GM12878 (cell line): ENCODE data around the gene PHKA1. TPM values are rescaled to one million over a fixed set of nuclear protein-coding genes. Genes with fewer than 3 reads are reported as not detected.

Experiments used
- ATAC-seq: fragments of 200-7000 bp; cut with Tn5 transposase; 3 replicates; pipeline ENCODE4 v1.9.1; 2020; ENCODE audit warnings: mild to moderate bottlenecking, moderate library complexity
- BruUV-seq: library from RNA; stranded (reverse); fragments of 400-500 nt; replicated peaks from 2 replicates; lab custom pipeline; 2021; lab: Mats Ljungman, UMichigan
- CTCF ChIA-PET: fragments of 300-600 bp; sonication (Branson Sonifier 250); formaldehyde crosslinking; extraction: SDS; loops from one replicate; lab custom pipeline; 2021; ENCODE audit warnings: inconsistent platforms; lab: Yijun Ruan, JAX
- POLR2A ChIA-PET: fragments of 350-600 bp; formaldehyde crosslinking; extraction: SDS; loops from one replicate; lab custom pipeline; 2021; ENCODE audit warnings: inconsistent platforms; lab: Charles Lee
- RAD21 ChIA-PET: fragments of 300-600 bp; sonication (Branson Sonifier 250); formaldehyde crosslinking; loops from one replicate; lab custom pipeline; 2023; ENCODE audit warnings: antibody characterized with exemption; ENCODE audit not compliant: unreplicated experiment; lab: Charles Lee
- SMC1A ChIA-PET: fragments of 300-600 bp; sonication (Branson Sonifier 250); formaldehyde crosslinking; loops from one replicate; lab custom pipeline; 2023; ENCODE audit not compliant: unreplicated experiment, uncharacterized antibody; lab: Charles Lee
- DNase-seq: peaks from one replicate; pipeline ENCODE4 v3.0.0-alpha.2; 2011; ENCODE audit warnings: low read depth, low spot score
- FAIRE-seq: peaks from 3 replicates; lab custom pipeline; 2011; peaks lifted over from hg19 to GRCh38; lab: Jason Lieb, UNC
- H2AFZ ChIP-seq: 2 replicates; pipeline ENCODE4 v1.6.0; 2011; ENCODE audit warnings: low read depth, low read length, control low read depth; ENCODE audit not compliant: control insufficient read depth
- H3K27ac ChIP-seq: 2 replicates; pipeline ENCODE4 v1.5.1; 2011; ENCODE audit warnings: control low read depth; ENCODE audit not compliant: control insufficient read depth, insufficient read depth
- H3K27me3 ChIP-seq, 2 experiments: replicated peaks in 1 of 2; 2 replicates each; pipeline versions ENCODE4 v1.6.0 to v1.6.1; 2011; ENCODE audit warnings: low read length in 1 of 2; ENCODE audit not compliant: control insufficient read depth in 2 of 2, insufficient read depth in 2 of 2
- H3K36me3 ChIP-seq, 2 experiments: 2 replicates each; pipeline ENCODE4 v1.5.1; 2011; ENCODE audit warnings: low read length in 1 of 2; ENCODE audit not compliant: control insufficient read depth in 2 of 2, insufficient read depth in 2 of 2
- H3K4me1 ChIP-seq: 2 replicates; pipeline ENCODE4 v1.6.1; 2011; ENCODE audit warnings: mild to moderate bottlenecking, low read length, moderate library complexity, mixed read lengths; ENCODE audit not compliant: control insufficient read depth, insufficient read depth
- H3K4me2 ChIP-seq: 2 replicates; pipeline ENCODE4 v1.6.0; 2011; ENCODE audit warnings: control low read depth; ENCODE audit not compliant: control insufficient read depth, insufficient read depth
- H3K4me3 ChIP-seq: fragments of 200-600 bp; sonication (generic); 2 replicates; pipeline ENCODE4 v1.5.1; 2016
- H3K79me2 ChIP-seq: 2 replicates; pipeline ENCODE4 v1.6.0; 2011; ENCODE audit warnings: low read length; ENCODE audit not compliant: control insufficient read depth, insufficient read depth
- H3K9ac ChIP-seq: 2 replicates; pipeline ENCODE4 v1.8.0; 2011; ENCODE audit warnings: low read length, control low read depth, mixed read lengths; ENCODE audit not compliant: control insufficient read depth, insufficient read depth
- H3K9me3 ChIP-seq: replicated peaks from 3 replicates; pipeline ENCODE4 v1.5.1; 2011; ENCODE audit warnings: mild to moderate bottlenecking, low read length; ENCODE audit not compliant: control insufficient read depth, insufficient read depth
- H4K20me1 ChIP-seq: 2 replicates; pipeline ENCODE4 v1.6.0; 2011; ENCODE audit not compliant: control insufficient read depth, insufficient read depth
- BMI1 ChIP-seq: fragments of 450-650 bp; IDR thresholded peaks from 2 replicates; pipeline ENCODE4 v1.6.1; 2016; ENCODE audit warnings: mild to moderate bottlenecking, moderate library complexity, borderline replicate concordance
- CBFB ChIP-seq: IDR thresholded peaks from 2 replicates; pipeline ENCODE4 v1.6.1; 2016; ENCODE audit warnings: antibody characterized with exemption, low read depth
- EGR1 ChIP-seq, 2 experiments: IDR thresholded peaks; 1 replicate in 1 of 2; 2 replicates in 1 of 2; pipeline ENCODE4 v1.6.1; 2011 to 2012; ENCODE audit warnings: low read depth in 2 of 2, low read length in 2 of 2, borderline replicate concordance in 1 of 2, mild to moderate bottlenecking in 1 of 2, moderate library complexity in 1 of 2
- FOXK2 ChIP-seq: fragments of 450-650 bp; IDR thresholded peaks from 2 replicates; pipeline ENCODE4 v1.6.1; 2017; ENCODE audit warnings: mild to moderate bottlenecking, moderate library complexity
- GABPA ChIP-seq: IDR thresholded peaks from 2 replicates; pipeline ENCODE4 v1.6.1; 2014; ENCODE audit warnings: antibody characterized with exemption, low read depth, mild to moderate bottlenecking, inconsistent platforms
- GATAD2B ChIP-seq: fragments of 450-650 bp; conservative IDR thresholded peaks from 2 replicates; pipeline ENCODE4 v1.6.1; 2017; ENCODE audit warnings: low read depth, mild to moderate bottlenecking, moderate library complexity
- HDAC6 ChIP-seq: fragments of 200-600 bp; sonication (generic); IDR thresholded peaks from one replicate; pipeline ENCODE4 v1.8.0; 2017; ENCODE audit warnings: antibody characterized with exemption; ENCODE audit not compliant: unreplicated experiment
- IKZF2 ChIP-seq, 2 experiments: fragments of 450-650 bp; IDR thresholded peaks; 2 replicates each; pipeline ENCODE4 v1.6.1; 2017; ENCODE audit warnings: mild to moderate bottlenecking in 2 of 2, moderate library complexity in 2 of 2
- LARP7 ChIP-seq: fragments of 450-650 bp; IDR thresholded peaks from 2 replicates; pipeline ENCODE4 v1.6.1; 2017; ENCODE audit warnings: mild to moderate bottlenecking
- RAD21 ChIP-seq: IDR thresholded peaks from 2 replicates; pipeline ENCODE4 v1.6.1; 2011; ENCODE audit warnings: mild to moderate bottlenecking, low read depth, low read length, moderate library complexity; ENCODE audit not compliant: insufficient read depth
- SMAD5 ChIP-seq: IDR thresholded peaks from 2 replicates; pipeline ENCODE4 v1.6.1; 2016; ENCODE audit warnings: antibody characterized with exemption, low read depth
- SMARCA5 ChIP-seq: fragments of 450-650 bp; IDR thresholded peaks from 2 replicates; pipeline ENCODE4 v1.6.1; 2017; ENCODE audit warnings: mild to moderate bottlenecking
- SREBF1 ChIP-seq: IDR thresholded peaks from 2 replicates; pipeline ENCODE4 v1.6.1; 2012; ENCODE audit warnings: mild to moderate bottlenecking, low read length
- ZNF274 ChIP-seq: IDR thresholded peaks from one replicate; pipeline ENCODE4 v1.8.0; 2011; ENCODE audit not compliant: insufficient read length, insufficient read depth
- WGBS: methylation state at CpG from one replicate; pipeline ENCODE4 v1.1.6; 2016; ENCODE audit warnings: low lambda C conversion rate; ENCODE audit not compliant: insufficient replicate concordance, insufficient coverage; ENCODE audit errors: missing lambda C conversion rate; 5-methylcytosine and 5-hydroxymethylcytosine counted together
- in situ Hi-C: fragments of 300-500 bp; cut with MboI; formaldehyde crosslinking; loops from 9 replicates; pipeline ENCODE4 v1.14.3; 2018; ENCODE audit warnings: mixed read lengths
- intact Hi-C: fragments of 100-400 bp; cut with micrococcal nuclease; formaldehyde crosslinking; loops from one replicate; pipeline ENCODE4 v1.14.2; 2022; ENCODE audit not compliant: unreplicated experiment
- polyA plus RNA-seq, 11 experiments: library from polyadenylated mRNA; depleted of rRNA in 4 of 11; unstranded in 6 of 11; stranded (reverse) in 5 of 11; fragments of >200 nt; fragmentation: Nextera tagmentation in 4 of 11; fragmentation: Illumina TruSeq in 1 of 11; extraction: Ambion mirVana in 4 of 11; extraction: Trizol in 1 of 11; gene quantifications; 1 replicate in 1 of 11; 2 replicates in 10 of 11; pipeline versions ENCODE4 v1.2.1 to v1.2.3, GENCODE V29; 2011 to 2016; ENCODE audit warnings: inconsistent platforms in 2 of 11, missing spikeins in 2 of 11, low read depth in 1 of 11
- total RNA-seq, 4 experiments: library from RNA; depleted of rRNA in 3 of 4; stranded (reverse); fragments of >200 nt in 3 of 4; fragmentation: Illumina TruSeq in 1 of 4; extraction: Trizol in 1 of 4; gene quantifications; 2 replicates each; pipeline versions ENCODE4 v1.2.1 to v1.2.3, GENCODE V29; 2013 to 2021
- TF ChIP-seq, protein P1 (sequence below): fragments of 450-650 bp; IDR thresholded peaks from 2 replicates; pipeline ENCODE4 v1.6.1; 2017; ENCODE audit warnings: mild to moderate bottlenecking, moderate library complexity
- TF ChIP-seq, protein P2 (sequence below): IDR thresholded peaks from 2 replicates; pipeline ENCODE4 v1.6.1; 2011; ENCODE audit warnings: low read depth, low read length, improper control_type of control experiment, borderline replicate concordance
- TF ChIP-seq, protein P3 (sequence below): IDR thresholded peaks from 2 replicates; pipeline ENCODE4 v1.6.1; 2012; ENCODE audit warnings: mild to moderate bottlenecking, low read depth, low read length

PHKA1 gene
- total and polyA plus RNA-seq, 10 of the 15 experiments (the other 5 are each of a cell fraction or from before 2014, with no cell fraction given): under 0.01 to 0.15 (median 0.05) TPM; not detected in 4

DNA sequence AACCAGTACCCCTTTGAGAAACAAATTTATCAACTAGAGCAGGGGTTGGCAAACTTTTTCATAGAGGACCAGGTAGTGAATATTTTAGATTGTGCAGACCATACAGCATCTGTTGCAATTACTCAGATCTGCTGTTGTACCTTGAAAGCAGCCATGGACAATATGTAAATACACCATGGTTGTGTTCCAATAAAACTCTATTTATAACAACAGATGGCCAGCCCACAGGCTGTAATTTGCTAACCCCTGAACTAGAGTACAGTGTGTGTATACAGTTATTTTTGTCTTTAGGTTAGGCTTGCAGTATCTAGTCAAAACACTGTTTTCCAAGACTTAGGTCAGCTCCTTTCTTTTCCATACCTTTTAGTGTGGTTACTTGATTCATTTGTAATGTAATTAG is 54.4 kb downstream of the PHKA1 start (continued):
- TF ChIP-seq GATAD2B (no peak), EGR1 (IDR thresholded peaks at IDR 0.05; ENCODE audit: borderline replicate concordance in 1 of 2, low read depth in 2 of 2, low read length in 2 of 2) (no peak), SREBF1 (no peak)

DNA sequence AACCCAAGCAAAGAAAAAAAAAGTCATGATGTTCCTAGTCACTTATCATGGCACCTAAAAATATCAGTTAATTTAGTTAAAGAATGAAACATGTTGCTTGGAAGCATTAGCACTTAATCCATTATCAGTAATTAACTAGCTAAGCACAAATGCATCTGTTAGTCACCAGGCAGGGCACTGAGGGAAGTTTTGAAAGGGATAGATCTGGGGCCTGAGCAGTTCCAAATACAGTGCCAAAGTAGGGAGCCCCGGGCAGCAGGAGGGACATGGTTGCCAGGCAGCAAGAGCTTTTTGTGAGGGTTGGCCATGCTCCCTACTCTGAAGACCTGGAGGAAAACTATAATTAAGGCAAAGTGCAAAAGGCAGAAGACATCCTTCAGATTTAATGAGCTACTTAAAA is 62.0 kb downstream of the PHKA1 start:
- TF ChIP-seq CBFB (no peak), GATAD2B (no peak), HDAC6 (no peak), ZNF274 (no peak), FOXK2 (no peak), BMI1 (no peak), LARP7 (no peak), SMAD5 (no peak), RAD21 (no peak), GABPA (no peak), SMARCA5 (no peak), IKZF2 (IDR thresholded peaks at IDR 0.05) (no peak)
- TF ChIP-seq, protein P1, sequence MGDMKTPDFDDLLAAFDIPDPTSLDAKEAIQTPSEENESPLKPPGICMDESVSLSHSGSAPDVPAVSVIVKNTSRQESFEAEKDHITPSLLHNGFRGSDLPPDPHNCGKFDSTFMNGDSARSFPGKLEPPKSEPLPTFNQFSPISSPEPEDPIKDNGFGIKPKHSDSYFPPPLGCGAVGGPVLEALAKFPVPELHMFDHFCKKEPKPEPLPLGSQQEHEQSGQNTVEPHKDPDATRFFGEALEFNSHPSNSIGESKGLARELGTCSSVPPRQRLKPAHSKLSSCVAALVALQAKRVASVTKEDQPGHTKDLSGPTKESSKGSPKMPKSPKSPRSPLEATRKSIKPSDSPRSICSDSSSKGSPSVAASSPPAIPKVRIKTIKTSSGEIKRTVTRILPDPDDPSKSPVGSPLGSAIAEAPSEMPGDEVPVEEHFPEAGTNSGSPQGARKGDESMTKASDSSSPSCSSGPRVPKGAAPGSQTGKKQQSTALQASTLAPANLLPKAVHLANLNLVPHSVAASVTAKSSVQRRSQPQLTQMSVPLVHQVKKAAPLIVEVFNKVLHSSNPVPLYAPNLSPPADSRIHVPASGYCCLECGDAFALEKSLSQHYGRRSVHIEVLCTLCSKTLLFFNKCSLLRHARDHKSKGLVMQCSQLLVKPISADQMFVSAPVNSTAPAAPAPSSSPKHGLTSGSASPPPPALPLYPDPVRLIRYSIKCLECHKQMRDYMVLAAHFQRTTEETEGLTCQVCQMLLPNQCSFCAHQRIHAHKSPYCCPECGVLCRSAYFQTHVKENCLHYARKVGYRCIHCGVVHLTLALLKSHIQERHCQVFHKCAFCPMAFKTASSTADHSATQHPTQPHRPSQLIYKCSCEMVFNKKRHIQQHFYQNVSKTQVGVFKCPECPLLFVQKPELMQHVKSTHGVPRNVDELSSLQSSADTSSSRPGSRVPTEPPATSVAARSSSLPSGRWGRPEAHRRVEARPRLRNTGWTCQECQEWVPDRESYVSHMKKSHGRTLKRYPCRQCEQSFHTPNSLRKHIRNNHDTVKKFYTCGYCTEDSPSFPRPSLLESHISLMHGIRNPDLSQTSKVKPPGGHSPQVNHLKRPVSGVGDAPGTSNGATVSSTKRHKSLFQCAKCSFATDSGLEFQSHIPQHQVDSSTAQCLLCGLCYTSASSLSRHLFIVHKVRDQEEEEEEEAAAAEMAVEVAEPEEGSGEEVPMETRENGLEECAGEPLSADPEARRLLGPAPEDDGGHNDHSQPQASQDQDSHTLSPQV: no peak
- TF ChIP-seq, protein P2, sequence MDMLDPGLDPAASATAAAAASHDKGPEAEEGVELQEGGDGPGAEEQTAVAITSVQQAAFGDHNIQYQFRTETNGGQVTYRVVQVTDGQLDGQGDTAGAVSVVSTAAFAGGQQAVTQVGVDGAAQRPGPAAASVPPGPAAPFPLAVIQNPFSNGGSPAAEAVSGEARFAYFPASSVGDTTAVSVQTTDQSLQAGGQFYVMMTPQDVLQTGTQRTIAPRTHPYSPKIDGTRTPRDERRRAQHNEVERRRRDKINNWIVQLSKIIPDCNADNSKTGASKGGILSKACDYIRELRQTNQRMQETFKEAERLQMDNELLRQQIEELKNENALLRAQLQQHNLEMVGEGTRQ: no peak
- TF ChIP-seq, protein P3, sequence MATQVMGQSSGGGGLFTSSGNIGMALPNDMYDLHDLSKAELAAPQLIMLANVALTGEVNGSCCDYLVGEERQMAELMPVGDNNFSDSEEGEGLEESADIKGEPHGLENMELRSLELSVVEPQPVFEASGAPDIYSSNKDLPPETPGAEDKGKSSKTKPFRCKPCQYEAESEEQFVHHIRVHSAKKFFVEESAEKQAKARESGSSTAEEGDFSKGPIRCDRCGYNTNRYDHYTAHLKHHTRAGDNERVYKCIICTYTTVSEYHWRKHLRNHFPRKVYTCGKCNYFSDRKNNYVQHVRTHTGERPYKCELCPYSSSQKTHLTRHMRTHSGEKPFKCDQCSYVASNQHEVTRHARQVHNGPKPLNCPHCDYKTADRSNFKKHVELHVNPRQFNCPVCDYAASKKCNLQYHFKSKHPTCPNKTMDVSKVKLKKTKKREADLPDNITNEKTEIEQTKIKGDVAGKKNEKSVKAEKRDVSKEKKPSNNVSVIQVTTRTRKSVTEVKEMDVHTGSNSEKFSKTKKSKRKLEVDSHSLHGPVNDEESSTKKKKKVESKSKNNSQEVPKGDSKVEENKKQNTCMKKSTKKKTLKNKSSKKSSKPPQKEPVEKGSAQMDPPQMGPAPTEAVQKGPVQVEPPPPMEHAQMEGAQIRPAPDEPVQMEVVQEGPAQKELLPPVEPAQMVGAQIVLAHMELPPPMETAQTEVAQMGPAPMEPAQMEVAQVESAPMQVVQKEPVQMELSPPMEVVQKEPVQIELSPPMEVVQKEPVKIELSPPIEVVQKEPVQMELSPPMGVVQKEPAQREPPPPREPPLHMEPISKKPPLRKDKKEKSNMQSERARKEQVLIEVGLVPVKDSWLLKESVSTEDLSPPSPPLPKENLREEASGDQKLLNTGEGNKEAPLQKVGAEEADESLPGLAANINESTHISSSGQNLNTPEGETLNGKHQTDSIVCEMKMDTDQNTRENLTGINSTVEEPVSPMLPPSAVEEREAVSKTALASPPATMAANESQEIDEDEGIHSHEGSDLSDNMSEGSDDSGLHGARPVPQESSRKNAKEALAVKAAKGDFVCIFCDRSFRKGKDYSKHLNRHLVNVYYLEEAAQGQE: no peak
- TF ChIP-seq, all 136 proteins: peak for 0
- in situ Hi-C loops (loop anchor here (5.0 kb wide), 1 partner anchor 50 kb away; no protein-coding TSS in a partner anchor), intact Hi-C loops (no loop called here)
- POLR2A ChIA-PET: no interaction called here
- ATAC-seq: no peak
- Histone ChIP-seq H3K27me3 (no peaks in the 10 kb centered on the region), H3K9ac (no peak overlapping the region), H3K9me3 (no peaks in the 10 kb centered on the region), H3K4me1 (no peaks in the 10 kb centered on the region), H3K27ac (no peak overlapping the region), H3K79me2 (no peaks in the 10 kb centered on the region), H3K4me3 (no peak overlapping the region), H3K36me3 (no peaks in the 10 kb centered on the region), H2AFZ (no peak overlapping the region), H4K20me1 (no peaks in the 10 kb centered on the region), H3K4me2 (no peak overlapping the region)
- RAD21 ChIA-PET: no interaction called here
- WGBS: 0% methylated on average over 1 of the region's 1 CpG
- CTCF ChIA-PET: no interaction called here
- no peak for DNase-seq
- FAIRE-seq: no peak
- SMC1A ChIA-PET: no interaction called here
- BruUV-seq: no TSS peak
